DOHH2 (cell line): Measurements from ENCODE around the gene CDK14.

Experiments used
- H3F3A ChIP-seq: fragments of 200-600 bp; sonication (generic), shearing (Covaris generic); 2 replicates; pipeline ENCODE4 v1.6.0; 2016; ENCODE audit warnings: antibody characterized with exemption, mild to moderate bottlenecking; ENCODE audit not compliant: control insufficient read depth, insufficient read depth
- H3K27ac ChIP-seq: fragments of 200-600 bp; sonication (generic); 2 replicates; pipeline ENCODE4 v1.5.1; 2014; ENCODE audit warnings: low read depth, mild to moderate bottlenecking, low read length, moderate library complexity
- H3K27me3 ChIP-seq: fragments of 200-600 bp; sonication (generic); 2 replicates; pipeline ENCODE4 v1.6.1; 2014; ENCODE audit warnings: mild to moderate bottlenecking, low read length, mixed read lengths; ENCODE audit not compliant: control insufficient read depth
- H3K36me3 ChIP-seq: fragments of 200-600 bp; sonication (generic); 2 replicates; pipeline ENCODE4 v1.6.1; 2014; ENCODE audit warnings: mild to moderate bottlenecking, low read length, moderate library complexity, mixed read lengths; ENCODE audit not compliant: control insufficient read depth
- H3K4me1 ChIP-seq: fragments of 200-600 bp; sonication (generic); 2 replicates; pipeline ENCODE4 v1.6.1; 2014; ENCODE audit warnings: mild to moderate bottlenecking, low read length, mixed read lengths; ENCODE audit not compliant: control insufficient read depth
- H3K4me2 ChIP-seq: fragments of 200-600 bp; sonication (generic); 2 replicates; pipeline ENCODE4 v1.6.0; 2014; ENCODE audit warnings: mild to moderate bottlenecking, low read length, moderate library complexity
- H3K4me3 ChIP-seq: fragments of 200-600 bp; sonication (generic); 2 replicates; pipeline ENCODE4 v1.5.1; 2014; ENCODE audit warnings: mild to moderate bottlenecking, low read length, mixed read lengths
- H3K79me2 ChIP-seq: fragments of 200-600 bp; sonication (generic); 2 replicates; pipeline ENCODE4 v1.6.1; 2014; ENCODE audit warnings: mild to moderate bottlenecking, low read length, mixed read lengths; ENCODE audit not compliant: control insufficient read depth
- H3K9me2 ChIP-seq: fragments of 200-600 bp; sonication (generic); replicated peaks from 2 replicates; pipeline ENCODE4 v1.6.1; 2014; ENCODE audit warnings: mild to moderate bottlenecking, low read length, mixed read lengths; ENCODE audit not compliant: control insufficient read depth
- H3K9me3 ChIP-seq: fragments of 200-600 bp; sonication (generic); 2 replicates; pipeline ENCODE4 v1.6.1; 2014; ENCODE audit warnings: antibody characterized with exemption, low read length, mixed read lengths; ENCODE audit not compliant: control insufficient read depth, insufficient read depth
- H4K20me1 ChIP-seq: fragments of 200-600 bp; sonication (generic); 2 replicates; pipeline ENCODE4 v1.6.0; 2014; ENCODE audit warnings: low read depth, mild to moderate bottlenecking, antibody characterized with exemption, low read length, moderate library complexity; ENCODE audit not compliant: control insufficient read depth, insufficient read depth
- CTCF ChIP-seq: fragments of 200-600 bp; sonication (generic); IDR thresholded peaks from one replicate; pipeline ENCODE4 v1.5.1; 2014; ENCODE audit warnings: antibody characterized with exemption, mild to moderate bottlenecking, low read depth, low read length; ENCODE audit not compliant: poor library complexity, severe bottlenecking
- EZH2phosphoT487 ChIP-seq: fragments of 200-600 bp; sonication (generic); IDR thresholded peaks from 2 replicates; pipeline ENCODE4 v1.6.1; 2017; ENCODE audit warnings: borderline replicate concordance, mild to moderate bottlenecking, antibody characterized with exemption, low read length, moderate library complexity, mixed read lengths

The CDK14 gene

GRCh38 chr7:91067242-91067641 is 471.1 kb downstream of the CDK14 start:
- Histone ChIP-seq H3K9me2 (no peaks in the 10 kb centered on the region), H3K27me3 (no peaks in the 10 kb centered on the region), H3K36me3 (peaks cover 13% of the 10 kb centered on the region), H3F3A (no peaks in the 10 kb centered on the region), H3K4me2 (no peak overlapping the region), H3K27ac (no peak overlapping the region), H3K4me3 (no peak overlapping the region), H3K9me3 (no peaks in the 10 kb centered on the region), H3K4me1 (peaks cover 17% of the 10 kb centered on the region), H4K20me1 (no peaks in the 10 kb centered on the region), H3K79me2 (no peaks in the 10 kb centered on the region)
- TF ChIP-seq EZH2phosphoT487 (no peak), CTCF (no peak)

- no peaks in the 10 kb centered on the region for H4K20me1 ChIP-seq
- no peaks in the 10 kb centered on the region for H3K79me2 ChIP-seq
- H3K4me1 ChIP-seq, result peaks cover 17% of the 10 kb centered on the region
- no peaks in the 10 kb centered on the region for H3K9me2 ChIP-seq
- H3K36me3 ChIP-seq, result peaks cover 19% of the 10 kb centered on the region
- TF ChIP-seq CTCF (no peak), EZH2phosphoT487 (no peak)
- H3F3A ChIP-seq, result no peaks in the 10 kb centered on the region
- H3K9me3 ChIP-seq, result no peaks in the 10 kb centered on the region
- H3K4me2 ChIP-seq, result no peak overlapping the region
- no peaks in the 10 kb centered on the region for H3K27me3 ChIP-seq
- no peak overlapping the region for H3K4me3 ChIP-seq
- no peak overlapping the region for H3K27ac ChIP-seq
Observed at GRCh38 chr7:91068136-91068795, 472.1 kb downstream of the CDK14 start.

- Histone ChIP-seq H3K27ac (no peak overlapping the region), H3F3A (no peaks in the 10 kb centered on the region), H3K36me3 (peaks cover 19% of the 10 kb centered on the region), H3K9me3 (no peaks in the 10 kb centered on the region), H3K4me3 (no peak overlapping the region), H3K79me2 (no peaks in the 10 kb centered on the region), H3K27me3 (no peaks in the 10 kb centered on the region), H3K4me2 (no peak overlapping the region), H3K4me1 (peaks cover 17% of the 10 kb centered on the region), H4K20me1 (no peaks in the 10 kb centered on the region), H3K9me2 (no peaks in the 10 kb centered on the region)
- TF ChIP-seq EZH2phosphoT487 (no peak), CTCF (no peak)
Observed at GRCh38 chr7:91069146-91069545, 473.0 kb downstream of the CDK14 start.
